Naive thymus-derived CD8-positive, alpha-beta T cell (primary cell): ENCODE measurements around the gene THAP8. TPM values are rescaled to one million over a fixed set of nuclear protein-coding genes. Genes with fewer than 3 reads are reported as not detected.

Experiments
- ATAC-seq, 2 donors: fragments of 150-1000 bp; cut with Tn5 transposase in 1 of 2; sonication (Bioruptor Pico), chemical (Tn5 transposase) in 1 of 2; 1 replicate in 1 of 2; 2 replicates in 1 of 2; pipeline ENCODE4 v1.10.0; 2021; ENCODE audit warnings: mild to moderate bottlenecking in 2 of 2, moderate library complexity in 2 of 2
- POLR2A ChIA-PET: fragments of 350-600 bp; sonication (Branson Sonifier 250); formaldehyde crosslinking; loops from one replicate; lab custom pipeline; 2021; ENCODE audit warnings: antibody characterized with exemption; lab: Charles Lee
- DNase-seq, 10 donors: peaks; one replicate each; pipeline versions ENCODE4 v3.0.0 to v3.0.0-alpha.2; 2020 to 2022
- H3K27ac Mint-ChIP-seq, 10 donors: one replicate each; pipeline ENCODE4 v1.8.0; 2020 to 2022; ENCODE audit warnings: mild to moderate bottlenecking in 10 of 10, mixed read lengths in 10 of 10, moderate library complexity in 4 of 10, inconsistent platforms in 1 of 10
- H3K27me3 Mint-ChIP-seq, 5 donors: one replicate each; pipeline ENCODE4 v1.8.0; 2021 to 2022; ENCODE audit warnings: mixed read lengths in 5 of 5
- H3K36me3 Mint-ChIP-seq, 3 donors: one replicate each; pipeline ENCODE4 v1.8.0; 2020 to 2022; ENCODE audit warnings: mixed read lengths in 3 of 3, mild to moderate bottlenecking in 2 of 3, inconsistent platforms in 1 of 3
- H3K4me1 Mint-ChIP-seq, 4 donors: one replicate each; pipeline ENCODE4 v1.8.0; 2021 to 2022; ENCODE audit warnings: mixed read lengths in 4 of 4
- H3K4me3 Mint-ChIP-seq, 10 donors: one replicate each; pipeline ENCODE4 v1.8.0; 2020 to 2022; ENCODE audit warnings: mild to moderate bottlenecking in 10 of 10, mixed read lengths in 10 of 10, moderate library complexity in 6 of 10, inconsistent platforms in 1 of 10
- H3K9me3 Mint-ChIP-seq, 9 donors: one replicate each; pipeline ENCODE4 v1.8.0; 2020 to 2022; ENCODE audit warnings: mixed read lengths in 9 of 9, mild to moderate bottlenecking in 3 of 9, inconsistent platforms in 1 of 9, moderate library complexity in 1 of 9
- polyA plus RNA-seq, 3 donors: library from polyadenylated mRNA; unstranded; fragments of 300-500 nt; fragmentation: Illumina TruSeq; gene quantifications; one replicate each; pipeline ENCODE4 v1.2.3, GENCODE V29; 2021
- total RNA-seq, 8 experiments: library from RNA in 2 of 8; stranded (reverse) in 2 of 8; gene quantifications; one replicate each; pipeline ENCODE4 v1.2.3 and lab custom pipeline; 2021 to 2026

The THAP8 gene
- total and polyA plus RNA-seq, 5 experiments from 2014 or later: 2.4 to 7.2 (median 4.6) TPM

DNA sequence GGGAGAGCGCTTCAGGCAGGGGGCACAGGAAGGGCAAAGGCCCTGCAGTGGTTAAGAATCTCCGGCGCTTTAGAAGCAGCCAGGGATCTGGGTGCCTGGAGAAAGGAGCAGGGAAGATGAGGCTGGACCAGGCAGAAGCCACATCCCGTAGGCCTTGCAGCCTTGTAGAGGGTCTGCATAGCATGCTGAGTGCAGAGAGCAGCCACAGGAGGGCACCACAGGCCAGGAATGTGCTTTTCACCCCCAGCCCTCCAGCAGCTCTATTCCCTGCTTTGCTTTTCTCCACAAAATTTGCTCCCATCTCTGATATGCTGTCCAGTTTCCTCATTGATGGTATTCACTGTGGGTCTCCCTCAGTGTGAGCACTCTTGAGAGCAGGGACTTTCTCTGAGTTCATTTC lies 6.3 kb upstream of the THAP8 start:
- Mint-ChIP-seq H3K9me3 (no peaks in the 10 kb centered on the region), H3K27ac (no peak overlapping the region), H3K36me3 (no peaks in the 10 kb centered on the region), H3K4me3 (no peak overlapping the region), H3K27me3 (no peaks in the 10 kb centered on the region), H3K4me1 (peaks cover 2 to 3% (median 2%) of the 10 kb centered on the region in 4 donors)
- POLR2A ChIA-PET: no interaction called here
- ATAC-seq (no peak), DNase-seq (no peak)

DNA sequence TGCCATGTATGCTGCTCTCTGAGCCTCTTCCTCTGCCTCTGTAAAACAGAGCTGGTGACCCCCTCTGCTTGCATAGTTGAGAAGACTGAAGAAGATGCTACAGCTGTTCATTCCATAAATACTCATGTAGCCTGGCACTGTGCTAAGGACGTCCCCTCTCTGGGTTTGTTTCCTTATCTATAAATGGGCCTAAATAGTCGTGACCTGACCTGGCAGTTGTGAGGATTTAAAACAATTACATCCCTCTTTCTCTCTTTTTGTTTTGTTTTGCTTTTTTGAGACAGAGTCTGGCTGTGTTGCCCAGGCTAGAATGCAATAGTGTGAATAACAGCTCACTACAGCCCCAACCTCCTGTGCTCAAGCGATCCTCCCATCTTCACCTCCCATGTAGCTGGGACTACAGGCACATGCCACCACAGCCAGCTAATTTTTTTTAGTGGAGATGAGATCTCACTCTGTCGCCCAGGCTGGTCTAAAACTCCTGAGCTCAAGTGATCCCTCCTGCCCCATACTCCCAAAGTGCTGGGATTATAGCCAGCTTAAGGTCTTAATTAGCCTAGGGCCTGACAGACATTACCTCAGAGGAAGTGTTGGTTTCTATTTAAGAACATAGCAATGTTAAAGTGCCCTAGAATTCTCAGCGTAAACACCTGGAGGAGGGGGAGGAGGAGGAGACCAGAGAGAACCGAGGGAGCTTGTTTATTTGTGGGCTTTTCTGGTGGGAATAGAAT lies 5.3 kb upstream of the THAP8 start:
- Mint-ChIP-seq H3K36me3 (no peaks in the 10 kb centered on the region), H3K9me3 (no peaks in the 10 kb centered on the region), H3K4me3 (no peak overlapping the region), H3K27me3 (no peaks in the 10 kb centered on the region), H3K4me1 (peaks cover 5 to 9% (median 6%) of the 10 kb centered on the region in 4 donors), H3K27ac (no peak overlapping the region)
- ATAC-seq (no peak), DNase-seq (no peak)
- POLR2A ChIA-PET: no interaction called here

DNA sequence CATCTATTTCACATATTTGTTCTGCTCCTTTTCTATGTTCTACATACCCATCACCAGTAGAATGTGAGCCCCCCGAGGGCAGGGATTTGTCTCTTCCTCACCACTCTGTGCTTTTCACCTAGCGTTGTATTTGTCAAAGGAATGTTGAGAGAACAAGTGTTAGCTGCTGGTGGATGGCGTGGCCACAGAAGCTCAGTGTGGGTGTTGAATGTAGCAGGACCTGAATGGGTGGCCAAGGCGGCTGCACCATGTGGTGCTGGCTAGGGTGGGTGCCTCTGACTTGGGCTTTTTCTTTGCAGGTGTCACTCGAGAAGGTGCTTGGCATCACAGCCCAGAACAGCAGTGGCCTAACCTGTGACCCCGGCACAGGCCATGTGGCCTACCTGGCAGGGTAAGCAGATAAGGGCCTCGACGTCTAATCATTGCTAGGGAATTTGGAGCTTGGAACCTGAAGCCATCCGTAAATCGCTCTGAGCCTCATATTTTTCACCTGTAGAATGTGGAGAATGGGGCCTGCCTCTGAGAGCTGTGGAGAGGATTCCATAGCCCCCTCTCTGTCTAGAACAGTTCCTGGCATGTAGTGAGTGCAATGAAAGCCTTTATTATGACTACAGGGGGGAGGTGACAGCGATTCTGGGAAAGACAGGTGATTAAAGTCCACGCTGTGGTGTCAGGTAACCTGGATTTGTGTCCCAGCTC lies 4.5 kb upstream of the THAP8 start:
- peak overlapping the region in 1 of 10 donors; percentile 50 for H3K4me3 Mint-ChIP-seq
- peak overlapping the region in 1 of 10 donors; percentile 10 for H3K27ac Mint-ChIP-seq
- no peaks in the 10 kb centered on the region for H3K36me3 Mint-ChIP-seq
- H3K4me1 Mint-ChIP-seq: peaks cover 7 to 14% (median 8%) of the 10 kb centered on the region in 4 donors
- H3K27me3 Mint-ChIP-seq: no peaks in the 10 kb centered on the region
- no peak for ATAC-seq
- DNase-seq: no peak
- POLR2A ChIA-PET: no interaction called here
- no peaks in the 10 kb centered on the region for H3K9me3 Mint-ChIP-seq

- H3K4me3 Mint-ChIP-seq: peak within 1 kb of the TSS; percentile 95 to 100 (median 98)
- POLR2A ChIA-PET: interaction anchor here (0.7 to 2.5 kb wide), 11 partner anchors 41 to 435 kb away, joined by 3 to 22 read pairs (median 4); partner anchors contain the start of genes ALKBH6, CAPNS1, POLR2I and SDHAF1
- no peaks in the 10 kb centered on the region for H3K36me3 Mint-ChIP-seq
- ATAC-seq (peak; percentile 76 to 80), DNase-seq (peak in 5 of 10 donors; percentile 18 to 94 (median 90))
- H3K27ac Mint-ChIP-seq: peak within 1 kb of the TSS; percentile 92 to 99 (median 98)
- peaks cover 13 to 33% (median 28%) of the 10 kb centered on the region in 4 donors for H3K4me1 Mint-ChIP-seq
- H3K27me3 Mint-ChIP-seq: no peaks in the 10 kb centered on the region
- no peaks in the 10 kb centered on the region for H3K9me3 Mint-ChIP-seq
Observed at GRCh38 chr19:36054733-36055686, 925 bp upstream of the THAP8 start, which contains the start of gene WDR62. TSS of gene WDR62 (plus strand) at chr19:36054897. CDS start at chr19:36054972, 75 bp downstream.

GRCh38 chr19:36051637-36052036 lies 2.4 kb downstream of the THAP8 start:
- no peak for DNase-seq
- H3K4me1 Mint-ChIP-seq: peaks cover 13 to 33% (median 28%) of the 10 kb centered on the region in 4 donors
- H3K27ac Mint-ChIP-seq: peak overlapping the region in 7 of 10 donors; percentile 0 to 80 (median 36)
- no peaks in the 10 kb centered on the region for H3K27me3 Mint-ChIP-seq
- no peaks in the 10 kb centered on the region for H3K9me3 Mint-ChIP-seq
- peaks cover 0 to 3% (median 0%) of the 10 kb centered on the region in 3 donors for H3K36me3 Mint-ChIP-seq
- ATAC-seq: no peak
- peak overlapping the region in 7 of 10 donors; percentile 3 to 80 (median 22) for H3K4me3 Mint-ChIP-seq
- POLR2A ChIA-PET: no interaction called here

DNA sequence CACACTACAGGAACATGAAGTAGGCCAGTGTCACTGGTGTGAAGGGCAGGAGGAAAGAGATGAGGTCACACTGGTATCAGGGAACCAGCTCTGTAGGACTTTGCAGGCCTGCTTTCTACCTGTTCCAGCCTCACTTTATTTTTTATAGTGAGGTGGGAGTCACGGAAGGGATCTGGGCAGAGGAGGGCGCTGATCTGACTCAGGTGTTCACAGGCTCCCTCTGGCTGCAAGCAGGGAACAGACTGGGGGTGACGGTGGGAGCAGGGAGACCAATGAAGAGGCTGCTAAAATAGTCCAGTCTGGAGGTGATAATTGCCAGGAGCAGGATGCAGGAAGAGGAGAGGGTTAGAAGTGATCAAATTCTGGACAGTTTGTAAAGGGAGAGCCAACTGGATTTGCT lies 2.8 kb downstream of the THAP8 start:
- POLR2A ChIA-PET: no interaction called here
- Mint-ChIP-seq H3K4me3 (peak overlapping the region in 6 of 10 donors; percentile 3 to 80 (median 25)), H3K4me1 (peaks cover 14 to 34% (median 29%) of the 10 kb centered on the region in 4 donors), H3K27me3 (no peaks in the 10 kb centered on the region), H3K27ac (peak overlapping the region in 9 of 10 donors; percentile 0 to 80 (median 19)), H3K9me3 (no peaks in the 10 kb centered on the region), H3K36me3 (peaks cover 0 to 3% (median 0%) of the 10 kb centered on the region in 3 donors)
- DNase-seq: no peak
- ATAC-seq: no peak

- Mint-ChIP-seq H3K27me3 (no peaks in the 10 kb centered on the region), H3K4me1 (peaks cover 11 to 29% (median 24%) of the 10 kb centered on the region in 4 donors), H3K27ac (peak overlapping the region in 1 of 10 donors; percentile 55), H3K9me3 (no peaks in the 10 kb centered on the region), H3K4me3 (peak overlapping the region in 1 of 10 donors; percentile 41), H3K36me3 (peaks cover 0 to 6% (median 4%) of the 10 kb centered on the region in 3 donors)
- ATAC-seq (no peak), DNase-seq (no peak)
- POLR2A ChIA-PET: interaction anchor here (0.8 kb wide), 1 partner anchor 165 kb away, joined by 6 read pairs; no protein-coding TSS in a partner anchor
Observed at GRCh38 chr19:36049080-36049698, 4.9 kb downstream of the THAP8 start.

GRCh38 chr19:36047835-36048234 lies 6.2 kb downstream of the THAP8 start:
- H3K27ac Mint-ChIP-seq: no peak overlapping the region
- no peak overlapping the region for H3K4me3 Mint-ChIP-seq
- POLR2A ChIA-PET: no interaction called here
- no peak for ATAC-seq
- H3K9me3 Mint-ChIP-seq: no peaks in the 10 kb centered on the region
- no peak for DNase-seq
- H3K36me3 Mint-ChIP-seq: peaks cover 0 to 6% (median 6%) of the 10 kb centered on the region in 3 donors
- no peaks in the 10 kb centered on the region for H3K27me3 Mint-ChIP-seq
- peaks cover 9 to 21% (median 15%) of the 10 kb centered on the region in 4 donors for H3K4me1 Mint-ChIP-seq

GRCh38 chr19:36046443-36047050 lies 7.5 kb downstream of the THAP8 start:
- Mint-ChIP-seq H3K4me3 (no peak overlapping the region), H3K9me3 (no peaks in the 10 kb centered on the region), H3K4me1 (peaks cover 4 to 19% (median 11%) of the 10 kb centered on the region in 4 donors), H3K36me3 (peaks cover 0 to 10% (median 6%) of the 10 kb centered on the region in 3 donors), H3K27me3 (no peaks in the 10 kb centered on the region), H3K27ac (peak overlapping the region in 2 of 10 donors; percentile 10 to 14)
- POLR2A ChIA-PET: no interaction called here
- DNase-seq (no peak), ATAC-seq (no peak)

GRCh38 chr19:36043952-36044351 lies 10.1 kb downstream of the THAP8 start:
- H3K36me3 Mint-ChIP-seq: peaks cover 0 to 28% (median 8%) of the 10 kb centered on the region in 3 donors
- peaks cover 0 to 8% (median 4%) of the 10 kb centered on the region in 4 donors for H3K4me1 Mint-ChIP-seq
- no peak overlapping the region for H3K4me3 Mint-ChIP-seq
- no peaks in the 10 kb centered on the region for H3K9me3 Mint-ChIP-seq
- DNase-seq (no peak), ATAC-seq (no peak)
- no peaks in the 10 kb centered on the region for H3K27me3 Mint-ChIP-seq
- no peak overlapping the region for H3K27ac Mint-ChIP-seq
- POLR2A ChIA-PET: no interaction called here

DNA sequence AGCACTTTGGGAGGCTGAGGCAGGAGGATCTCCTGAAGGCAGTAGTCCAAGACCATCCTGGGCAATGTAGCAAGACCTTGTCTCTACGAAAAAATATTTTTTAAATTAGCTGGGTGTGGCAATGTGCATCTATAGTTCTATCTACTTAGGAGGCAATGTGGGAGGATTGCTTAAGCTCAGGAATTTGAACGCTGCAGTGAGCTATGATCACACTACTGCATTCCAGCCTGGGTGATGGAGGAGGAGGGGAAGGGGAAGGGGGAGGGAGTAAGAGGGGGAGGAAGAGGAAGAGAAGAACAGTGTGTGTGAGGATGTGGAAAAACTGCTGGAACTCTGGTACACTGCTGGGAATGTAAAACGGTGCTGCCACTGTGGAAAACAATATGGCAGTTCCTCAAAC lies 12.3 kb downstream of the THAP8 start:
- DNase-seq (no peak), ATAC-seq (no peak)
- H3K4me1 Mint-ChIP-seq: peaks cover 6 to 15% (median 10%) of the 10 kb centered on the region in 4 donors
- POLR2A ChIA-PET: no interaction called here
- H3K27ac Mint-ChIP-seq: peak overlapping the region in 1 of 10 donors; percentile 27
- no peaks in the 10 kb centered on the region for H3K27me3 Mint-ChIP-seq
- H3K9me3 Mint-ChIP-seq: no peaks in the 10 kb centered on the region
- no peak overlapping the region for H3K4me3 Mint-ChIP-seq
- peaks cover 0 to 35% (median 5%) of the 10 kb centered on the region in 3 donors for H3K36me3 Mint-ChIP-seq
